Stimulated activated naive CD4-positive, alpha-beta T cell (primary cell): Measurements from ENCODE around the gene MYB.

Experiments used
- DNase-seq, 6 experiments: peaks; one replicate each; lab custom pipeline; 2025; lab: John Stamatoyannopoulos, UW

The MYB gene

GRCh38 chr6:135250751-135251497, 69.8 kb downstream of the MYB start:
- no peak for DNase-seq

- no peak for DNase-seq
Measured at GRCh38 chr6:135251498-135252441, 70.7 kb downstream of the MYB start.

GRCh38 chr6:135254471-135254870, 73.4 kb downstream of the MYB start:
- DNase-seq = no peak

GRCh38 chr6:135256866-135257265, 75.8 kb downstream of the MYB start:
- no peak for DNase-seq

- DNase-seq = no peak
Measured at GRCh38 chr6:135257631-135258405, 76.7 kb downstream of the MYB start.

- DNase-seq = no peak
Measured at GRCh38 chr6:135258970-135259369, 77.9 kb downstream of the MYB start.

GRCh38 chr6:135260612-135261011, 79.5 kb downstream of the MYB start:
- no peak for DNase-seq

- no peak for DNase-seq
Measured at GRCh38 chr6:135261872-135262725, 81.0 kb downstream of the MYB start.

GRCh38 chr6:135265278-135265677, 84.2 kb downstream of the MYB start:
- DNase-seq = no peak

- DNase-seq = no peak
Measured at GRCh38 chr6:135266675-135267074, 85.6 kb downstream of the MYB start.

- DNase-seq = no peak
Measured at GRCh38 chr6:135267085-135267484, 86.0 kb downstream of the MYB start.

GRCh38 chr6:135268263-135268662, 87.2 kb downstream of the MYB start:
- DNase-seq = no peak

- no peak for DNase-seq
Measured at GRCh38 chr6:135268740-135269139, 87.6 kb downstream of the MYB start.
